GM12873 (cell line): ENCODE results near the gene ZNF219.

Source experiments
- TF ChIP-seq, protein P1 (sequence below): IDR thresholded peaks from 2 replicates; pipeline ENCODE4 v1.5.1; 2012; ENCODE audit warnings: low read depth, mild to moderate bottlenecking, moderate library complexity, low read length, control low read depth; ENCODE audit not compliant: insufficient read depth; ENCODE audit errors: missing control alignments

The ZNF219 gene

DNA sequence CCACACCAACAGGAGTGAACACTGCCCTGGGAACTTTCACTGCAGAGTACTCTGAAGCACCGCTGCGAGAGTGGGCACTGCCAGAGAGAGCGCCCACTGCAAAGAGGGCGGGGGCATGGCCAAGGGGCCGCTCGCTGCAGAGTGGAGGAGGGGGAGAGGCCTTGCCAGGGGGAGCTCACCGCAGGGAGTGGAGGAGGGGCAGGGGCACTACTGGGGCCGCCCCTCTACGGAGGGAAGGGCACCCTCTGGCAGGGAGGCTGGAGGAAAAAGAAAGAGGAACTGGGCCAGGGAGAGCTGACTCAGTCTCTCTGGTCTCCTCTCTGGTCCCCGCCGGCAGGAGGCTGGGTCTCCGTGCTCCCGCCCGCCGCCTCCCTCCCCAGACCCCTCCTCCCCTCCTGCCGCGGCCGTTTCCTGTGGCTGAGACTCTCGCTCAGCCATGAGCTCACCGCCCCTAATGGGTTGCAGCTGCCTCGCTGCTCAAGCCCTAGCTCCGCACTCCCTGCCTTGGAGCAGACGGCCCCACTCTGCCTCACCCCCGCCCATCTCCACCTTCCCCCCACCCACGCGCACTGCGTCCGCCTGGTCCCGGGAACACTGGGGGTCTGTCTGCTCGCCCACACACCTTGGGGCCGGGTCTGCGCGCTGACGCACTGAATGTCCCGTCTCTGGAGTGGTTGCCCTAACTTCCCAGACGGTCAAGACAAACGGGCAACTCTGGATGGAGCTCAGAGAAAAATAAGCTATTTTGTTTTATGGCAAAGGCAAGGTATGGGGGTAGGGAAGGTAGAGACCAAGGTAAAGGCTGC is 27.0 kb downstream of the ZNF219 start:
- TF ChIP-seq, protein P1, sequence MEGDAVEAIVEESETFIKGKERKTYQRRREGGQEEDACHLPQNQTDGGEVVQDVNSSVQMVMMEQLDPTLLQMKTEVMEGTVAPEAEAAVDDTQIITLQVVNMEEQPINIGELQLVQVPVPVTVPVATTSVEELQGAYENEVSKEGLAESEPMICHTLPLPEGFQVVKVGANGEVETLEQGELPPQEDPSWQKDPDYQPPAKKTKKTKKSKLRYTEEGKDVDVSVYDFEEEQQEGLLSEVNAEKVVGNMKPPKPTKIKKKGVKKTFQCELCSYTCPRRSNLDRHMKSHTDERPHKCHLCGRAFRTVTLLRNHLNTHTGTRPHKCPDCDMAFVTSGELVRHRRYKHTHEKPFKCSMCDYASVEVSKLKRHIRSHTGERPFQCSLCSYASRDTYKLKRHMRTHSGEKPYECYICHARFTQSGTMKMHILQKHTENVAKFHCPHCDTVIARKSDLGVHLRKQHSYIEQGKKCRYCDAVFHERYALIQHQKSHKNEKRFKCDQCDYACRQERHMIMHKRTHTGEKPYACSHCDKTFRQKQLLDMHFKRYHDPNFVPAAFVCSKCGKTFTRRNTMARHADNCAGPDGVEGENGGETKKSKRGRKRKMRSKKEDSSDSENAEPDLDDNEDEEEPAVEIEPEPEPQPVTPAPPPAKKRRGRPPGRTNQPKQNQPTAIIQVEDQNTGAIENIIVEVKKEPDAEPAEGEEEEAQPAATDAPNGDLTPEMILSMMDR, result no peak

GRCh38 chr14:21070610-21071224 is 27.7 kb downstream of the ZNF219 start:
- TF ChIP-seq, protein P1, result no peak

DNA sequence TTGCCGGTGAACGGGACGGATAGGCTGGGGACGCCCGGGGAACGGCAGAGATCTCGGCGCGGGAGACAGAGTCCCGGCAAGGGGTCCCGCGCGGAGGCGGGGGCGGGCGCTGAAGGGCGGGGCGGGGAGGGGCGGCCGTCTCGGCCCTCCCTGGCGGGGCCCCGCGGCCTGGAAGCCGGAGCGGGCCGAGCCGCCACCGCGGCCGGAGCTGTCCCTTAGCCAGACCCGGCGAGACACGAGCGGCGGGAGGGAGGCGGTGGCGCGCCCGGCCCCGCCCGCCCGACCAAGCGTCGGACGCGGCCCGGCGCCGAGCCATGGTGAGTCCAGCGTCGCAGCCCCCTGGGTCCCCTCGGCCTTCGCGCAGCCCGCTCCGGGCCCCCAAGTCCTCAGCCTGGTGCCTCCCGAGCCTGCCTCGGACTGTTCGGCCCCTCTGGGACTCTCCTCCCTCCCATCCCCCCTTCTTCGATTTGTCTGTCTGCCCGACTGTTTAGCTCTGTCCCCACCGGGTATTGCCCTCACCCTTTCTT is 28.3 kb downstream of the ZNF219 start, which contains the start of gene ARHGEF40:
ARHGEF40 (plus strand) TSS at position 222 of the 527 bp plus-strand sequence; CDS start at position 315, 93 bp downstream.
- TF ChIP-seq, protein P1, result no peak

- TF ChIP-seq, protein P1, result no peak
Observed at GRCh38 chr14:21069388-21070082, 28.9 kb downstream of the ZNF219 start.

GRCh38 chr14:21068521-21069387 is 29.7 kb downstream of the ZNF219 start:
- TF ChIP-seq, protein P1, result peak; percentile 51

DNA sequence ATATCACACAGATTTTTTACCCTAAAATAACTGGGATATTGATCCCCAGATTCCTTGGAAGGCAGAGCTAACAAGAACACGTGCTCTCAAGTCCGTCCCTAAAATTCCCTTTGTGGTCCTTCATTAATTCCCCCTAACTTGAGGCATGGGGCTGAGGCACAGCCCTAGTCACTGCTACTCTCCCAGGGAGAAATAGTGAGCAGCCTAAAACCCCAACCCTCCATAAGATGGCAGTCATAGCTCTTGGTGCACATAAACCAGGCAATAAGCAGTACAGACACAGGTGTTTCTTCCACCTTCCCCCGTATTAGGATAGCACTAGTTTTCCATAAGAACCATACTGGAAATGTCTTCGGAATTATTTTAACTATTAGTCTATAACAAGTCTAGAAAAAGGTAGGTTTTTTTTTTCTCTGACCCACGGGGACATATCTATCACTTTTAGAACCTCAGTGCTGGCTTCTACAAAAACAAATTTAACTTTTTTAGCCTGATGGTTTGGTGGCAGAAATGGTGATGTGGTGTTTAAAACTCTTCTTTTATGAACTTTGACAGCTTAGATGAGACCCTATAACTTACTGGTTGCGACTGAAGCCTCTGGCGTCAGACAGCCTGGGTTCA is 31.5 kb downstream of the ZNF219 start:
- TF ChIP-seq, protein P1, result peak; percentile 43
